ENCODE data around the gene CAPN9. TPM values are rescaled to one million over a fixed set of nuclear protein-coding genes. Genes with fewer than 3 reads are reported as not detected.
A peak's percentile ranks its signal among the peaks of the same experiment; 100 is the strongest.
"Not testable (repeated sequence)": the region's sequence is repeated elsewhere in the genome, so short reads cannot be mapped to it uniquely, and the experiment has no call there.

CAPN9 gene
- total and polyA plus RNA-seq, 9 of the 15 experiments (the other 6 are each of a cell fraction or from before 2014, with no cell fraction given): not detected

- TF ChIP-seq ATF3 (IDR thresholded peaks at IDR 0.05): peak; percentile 62
- not testable (repeated sequence) for DNase-seq (ENCODE audit: extremely low read depth in 1 of 4, low spot score in 3 of 4); TF ChIP-seq ATF3 (CRISPR knock-in tag; conservative IDR thresholded peaks at IDR 0.05)
- peak; percentile 62; the same call in 1 of the 2 replicates for TF ChIP-seq ZNF121 (CRISPR knock-in tag; conservative IDR thresholded peaks at IDR 0.05)
- TF ChIP-seq CEBPG (CRISPR knock-in tag; IDR thresholded peaks at IDR 0.05): peak; percentile 53; the same call in 1 of the 2 replicates
- TF ChIP-seq CEBPG (tag; conservative IDR thresholded peaks at IDR 0.05 in 1 of 2, IDR thresholded peaks at IDR 0.05 in 1 of 2): peak in 1 of 2 experiments; percentile 37; a peak in 2 of 4 replicates
Measured at GRCh38 chr1:230845184-230845583, 98.0 kb downstream of the CAPN9 start.

More at GRCh38 chr1:230845184-230845583, 98.0 kb downstream of the CAPN9 start:
- H4K20me1 ChIP-seq (replicated peaks; ENCODE audit: control insufficient read depth, insufficient read depth, low read length); H3K27ac ChIP-seq (ENCODE audit: extremely low read depth, low read depth, low read length); H3K9ac ChIP-seq (ENCODE audit: insufficient read depth in 1 of 2, low read depth in 2 of 2, low read length in 2 of 2); H3K36me3 ChIP-seq (ENCODE audit: control insufficient read depth, insufficient read depth, low read length); H3K79me2 ChIP-seq (ENCODE audit: control insufficient read depth, insufficient read depth, low read length); CTCF ChIA-PET (ENCODE audit: low intra/inter-chr PET ratio); H3K4me3 ChIP-seq; in situ Hi-C loops (cut with MboI); H3K27me3 ChIP-seq (ENCODE audit: control insufficient read depth in 2 of 2, insufficient read depth in 2 of 2, low read length in 2 of 2); BruUV-seq (replicated peaks); POLR2A ChIA-PET; H3K9me1 ChIP-seq (ENCODE audit: control insufficient read depth, insufficient read depth, low read length); H2AFZ ChIP-seq (ENCODE audit: low read depth, low read length); H3K4me1 ChIP-seq (replicated peaks in 1 of 2; ENCODE audit: control insufficient read depth in 2 of 2, insufficient read depth in 2 of 2, low read length in 2 of 2); FAIRE-seq; H3K4me2 ChIP-seq (ENCODE audit: insufficient read depth, low read length); ATAC-seq; intact Hi-C loops (cut with micrococcal nuclease); H3K9me3 ChIP-seq (replicated peaks; ENCODE audit: control insufficient read depth, insufficient read depth, low read depth, low read length): not testable (repeated sequence)
- WGBS (ENCODE audit: insufficient coverage, low coverage, missing lambda C conversion rate): 58% methylated on average over 7 of the region's 7 CpGs
